Hematopoietic multipotent progenitor cell (in vitro differentiated cells): ENCODE data around the gene BCKDHB. TPM values are rescaled to one million over a fixed set of nuclear protein-coding genes. Genes with fewer than 3 reads are reported as not detected.
"Not testable (repeated sequence)": the region's sequence is repeated elsewhere in the genome, so short reads cannot be mapped to it uniquely, and the experiment has no call there.

Source experiments
- DNase-seq, 3 donors: peaks; one replicate each; pipeline ENCODE4 v3.0.0-alpha.2; 2011 to 2015; ENCODE audit warnings: low read depth in 2 of 3, low spot score in 2 of 3
- total RNA-seq: library from RNA; depleted of rRNA; stranded (reverse); fragments of >200 nt; gene quantifications from one replicate; pipeline ENCODE4 v1.2.3, GENCODE V29; 2012

BCKDHB gene
- total RNA-seq, 1 donor, result 10.2 TPM

GRCh38 chr6:80203283-80203682 lies 96.8 kb downstream of the BCKDHB start:
- DNase-seq, result no peak

- DNase-seq, result no peak
Measured at GRCh38 chr6:80205404-80205803, 98.9 kb downstream of the BCKDHB start.

- no peak for DNase-seq
Measured at GRCh38 chr6:80206758-80207157, 100.3 kb downstream of the BCKDHB start.

GRCh38 chr6:80209430-80209829 lies 103.0 kb downstream of the BCKDHB start:
- DNase-seq, result peak in 2 of 3 donors; percentile 7 to 43

- no peak for DNase-seq
Measured at GRCh38 chr6:80210618-80211017, 104.1 kb downstream of the BCKDHB start.

- no peak for DNase-seq
Measured at GRCh38 chr6:80211286-80211685, 104.8 kb downstream of the BCKDHB start.

GRCh38 chr6:80211890-80212289 lies 105.4 kb downstream of the BCKDHB start:
- peak in 1 of 3 donors; percentile 27 for DNase-seq

- DNase-seq, result peak in 2 of 3 donors; percentile 22 to 61
Measured at GRCh38 chr6:80214436-80215022, 108.1 kb downstream of the BCKDHB start.

- DNase-seq, result no peak
Measured at GRCh38 chr6:80215063-80215462, 108.6 kb downstream of the BCKDHB start.

GRCh38 chr6:80217794-80218193 lies 111.3 kb downstream of the BCKDHB start:
- no peak for DNase-seq

- no peak for DNase-seq
Measured at GRCh38 chr6:80223743-80224212, 117.3 kb downstream of the BCKDHB start.

GRCh38 chr6:80226151-80226550 lies 119.7 kb downstream of the BCKDHB start:
- no peak for DNase-seq

- DNase-seq, result no peak
Measured at GRCh38 chr6:80226699-80227098, 120.2 kb downstream of the BCKDHB start.

- DNase-seq, result no peak
Measured at GRCh38 chr6:80227545-80228105, 121.2 kb downstream of the BCKDHB start.

- DNase-seq, result no peak
Measured at GRCh38 chr6:80233262-80233661, 126.8 kb downstream of the BCKDHB start.

GRCh38 chr6:80233958-80234357 lies 127.5 kb downstream of the BCKDHB start:
- no peak for DNase-seq

GRCh38 chr6:80234401-80234800 lies 127.9 kb downstream of the BCKDHB start:
- DNase-seq, result no peak

GRCh38 chr6:80234908-80235307 lies 128.4 kb downstream of the BCKDHB start:
- no peak for DNase-seq

- DNase-seq, result no peak
Measured at GRCh38 chr6:80235647-80236046, 129.2 kb downstream of the BCKDHB start.

- not testable (repeated sequence) for DNase-seq
Measured at GRCh38 chr6:80238754-80239153, 132.3 kb downstream of the BCKDHB start.

GRCh38 chr6:80245043-80245442 lies 138.6 kb downstream of the BCKDHB start:
- no peak for DNase-seq

GRCh38 chr6:80249897-80250296 lies 143.4 kb downstream of the BCKDHB start:
- DNase-seq, result no peak
